ENCODE data around the gene MARCHF3.
"Not testable (repeated sequence)": the region's sequence is repeated elsewhere in the genome, so short reads cannot be mapped to it uniquely, and the experiment has no call there.

The MARCHF3 gene

GRCh38 chr5:126912616-126913200, 117.7 kb downstream of the MARCHF3 start:
- DNase-seq = no peak

GRCh38 chr5:126911986-126912385, 118.4 kb downstream of the MARCHF3 start:
- DNase-seq = no peak

GRCh38 chr5:126909856-126910255, 120.5 kb downstream of the MARCHF3 start:
- no peak for DNase-seq

- DNase-seq = not testable (repeated sequence)
Measured at GRCh38 chr5:126904407-126904806, 126.0 kb downstream of the MARCHF3 start.

DNA sequence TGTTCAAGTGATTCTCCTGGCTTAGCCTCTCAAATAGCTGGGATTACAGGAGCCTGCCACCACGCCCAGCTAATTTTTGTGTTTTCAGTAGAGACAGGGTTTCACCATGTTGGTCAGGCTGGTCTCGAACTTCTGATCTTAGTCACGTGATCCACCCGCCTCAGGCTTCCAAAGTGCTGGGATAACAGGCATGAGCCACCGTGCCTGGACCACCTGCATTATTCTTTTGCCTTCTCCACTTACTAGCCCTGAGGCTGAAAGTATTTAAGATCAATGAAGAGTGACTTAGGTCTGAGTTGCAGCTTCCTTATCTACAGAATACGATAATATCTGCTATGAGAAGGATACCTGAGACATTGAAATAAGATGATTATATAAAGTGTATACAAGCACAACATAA, 129.6 kb downstream of the MARCHF3 start:
- DNase-seq = no peak

- DNase-seq = no peak
Measured at GRCh38 chr5:126899476-126899875, 130.9 kb downstream of the MARCHF3 start.

DNA sequence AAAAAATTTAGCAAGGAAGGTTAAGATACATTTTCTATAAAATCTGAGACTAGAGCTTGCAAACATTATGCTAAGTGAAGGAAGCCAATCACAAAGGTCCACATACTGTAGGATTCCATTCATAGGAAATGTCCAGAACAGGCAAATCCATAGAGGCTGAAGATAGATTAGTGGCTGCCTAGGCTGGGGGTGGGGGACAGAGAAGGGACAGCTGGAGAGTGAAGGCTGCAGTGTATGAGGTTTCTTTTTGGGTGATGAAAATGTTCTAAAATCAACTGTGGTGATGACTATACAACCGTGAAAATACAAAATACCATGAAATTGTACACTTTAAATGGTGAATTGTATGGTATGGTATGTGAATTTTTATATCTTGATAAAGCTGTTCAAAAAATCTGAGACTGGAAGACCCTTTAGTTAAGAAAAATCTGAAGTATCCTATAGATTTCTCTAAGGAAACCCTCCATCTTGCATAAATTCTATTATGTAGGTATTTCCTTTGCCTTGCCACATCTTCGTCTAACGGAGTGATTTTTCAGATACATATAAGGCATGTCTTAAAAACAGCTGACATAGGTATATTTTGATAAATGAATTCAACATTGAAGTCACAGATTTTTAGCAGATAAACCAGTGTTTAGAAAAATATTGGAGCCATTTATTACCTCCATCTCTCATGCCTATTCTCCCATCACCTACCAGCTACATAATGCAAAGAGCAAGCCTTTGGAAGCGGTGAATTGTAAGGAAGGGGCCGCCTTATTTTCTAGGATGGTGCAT, 132.3 kb downstream of the MARCHF3 start:
- DNase-seq = no peak

DNA sequence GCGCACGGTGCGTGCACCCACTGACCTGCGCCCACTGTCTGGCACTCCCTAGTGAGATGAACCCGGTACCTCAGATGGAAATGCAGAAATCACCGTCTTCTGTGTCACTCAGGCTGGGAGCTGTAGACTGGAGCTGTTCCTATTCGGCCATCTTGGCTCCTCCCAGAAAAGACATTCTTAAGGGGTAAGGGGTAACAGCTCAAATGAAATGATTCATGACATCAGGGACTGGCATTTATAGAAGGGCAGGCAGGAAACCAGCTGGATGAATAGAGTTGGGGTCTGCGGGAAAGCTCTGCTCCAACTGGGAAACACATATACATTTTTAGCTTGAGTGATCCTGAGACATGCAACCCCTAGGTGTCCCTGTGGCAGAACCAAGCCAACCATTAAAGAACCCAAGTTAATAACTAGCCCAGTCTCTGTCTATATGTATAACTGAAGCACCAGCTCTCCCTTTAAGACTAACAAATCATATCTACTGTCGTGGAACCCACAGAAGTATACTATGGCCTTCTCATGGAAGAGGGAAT, 134.1 kb downstream of the MARCHF3 start:
- DNase-seq = no peak

GRCh38 chr5:126895712-126896111, 134.6 kb downstream of the MARCHF3 start:
- DNase-seq = not testable (repeated sequence)

GRCh38 chr5:126890414-126890813, 139.9 kb downstream of the MARCHF3 start:
- not testable (repeated sequence) for DNase-seq

- DNase-seq = no peak
Measured at GRCh38 chr5:126888175-126888574, 142.2 kb downstream of the MARCHF3 start.

DNA sequence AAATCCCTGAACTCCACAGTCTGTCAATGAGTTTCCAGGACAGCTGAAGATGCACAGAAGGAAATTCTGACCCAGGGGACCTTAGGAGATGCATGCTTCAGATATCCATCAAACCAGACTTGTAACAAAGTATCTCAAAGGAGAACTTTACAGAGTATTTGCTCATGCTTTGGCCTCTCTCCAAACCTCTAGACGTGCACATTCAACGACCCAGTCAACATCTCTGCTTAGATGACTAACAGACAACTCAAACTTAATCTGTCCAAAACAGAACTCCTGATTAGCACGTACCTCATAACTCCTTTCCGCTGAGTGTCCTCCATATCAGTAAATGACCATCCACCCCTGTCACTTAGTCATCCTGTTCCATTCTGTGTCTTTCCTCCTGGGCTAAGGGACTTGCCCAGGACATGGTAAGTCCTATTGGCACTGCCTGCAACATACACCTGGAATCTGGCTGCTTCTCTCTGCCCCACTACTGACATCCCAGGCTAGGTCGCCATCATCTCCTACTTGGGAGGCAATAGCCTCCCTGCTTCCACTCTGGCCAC, 146.0 kb downstream of the MARCHF3 start:
- DNase-seq = no peak

GRCh38 chr5:126883564-126884245, 146.7 kb downstream of the MARCHF3 start:
- no peak for DNase-seq

DNA sequence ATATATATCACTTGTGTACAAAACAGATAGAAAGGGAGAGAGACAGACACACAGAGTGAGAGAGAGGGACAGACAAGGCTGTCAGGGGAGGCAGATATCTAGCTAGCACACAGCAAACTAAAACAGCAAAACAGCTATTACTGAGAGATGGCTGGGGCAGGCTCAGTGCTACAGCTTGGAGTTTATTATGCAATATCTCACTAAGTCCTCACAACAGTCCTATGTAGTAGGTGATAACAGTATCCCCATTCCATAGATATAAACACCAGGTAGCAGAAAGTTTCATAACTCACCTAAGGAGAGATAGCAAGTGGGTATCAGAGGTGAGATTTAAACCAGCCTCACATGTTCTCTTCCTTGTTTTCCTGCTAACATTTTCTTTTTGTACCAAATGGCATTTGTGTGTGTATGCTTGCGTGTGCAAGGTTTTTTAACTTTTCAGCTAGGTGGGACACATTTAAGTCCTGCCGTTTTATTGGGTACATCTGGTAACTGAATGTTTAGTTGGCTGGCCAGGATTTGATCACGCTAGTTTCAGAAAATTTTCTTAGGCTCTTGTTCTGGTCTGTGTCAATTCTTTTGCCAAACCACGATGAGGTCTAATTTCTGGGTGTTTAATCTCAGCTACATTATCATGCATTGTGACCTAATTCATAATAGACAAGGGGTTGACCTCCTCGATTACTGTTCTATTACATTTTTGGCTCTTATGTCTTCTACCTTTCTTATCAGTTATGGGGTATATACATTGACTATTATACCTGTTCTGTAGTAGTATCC, 148.3 kb downstream of the MARCHF3 start:
- no peak for DNase-seq

GRCh38 chr5:126878634-126879033, 151.7 kb downstream of the MARCHF3 start:
- DNase-seq = no peak

GRCh38 chr5:126878085-126878484, 152.3 kb downstream of the MARCHF3 start:
- DNase-seq = no peak

GRCh38 chr5:126877602-126878001, 152.8 kb downstream of the MARCHF3 start:
- no peak for DNase-seq

DNA sequence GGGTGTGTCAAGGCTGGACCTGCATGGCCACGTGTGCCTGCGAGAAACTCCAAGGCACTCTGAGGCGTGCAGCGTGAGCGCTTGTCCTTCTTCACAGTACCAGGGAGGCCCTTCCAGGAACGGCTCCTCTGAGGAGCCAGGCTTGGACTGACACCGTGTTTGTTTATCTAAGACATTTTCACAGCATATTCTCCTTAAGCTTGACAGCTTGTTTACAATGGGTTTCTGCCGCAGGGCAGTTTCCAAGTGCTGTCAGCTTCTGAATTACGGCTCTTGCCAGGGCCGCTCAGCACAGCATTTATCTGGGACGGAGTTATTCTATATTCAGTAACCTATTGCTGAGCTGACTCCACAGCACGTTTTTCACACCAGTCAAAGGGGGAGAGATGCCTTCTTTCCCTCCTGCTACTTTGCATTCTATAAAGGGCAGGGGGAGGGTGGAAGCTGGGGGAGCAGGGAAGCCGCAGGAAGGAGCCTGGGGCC, 155.0 kb downstream of the MARCHF3 start:
- no peak for DNase-seq

GRCh38 chr5:126872561-126873354, 157.6 kb downstream of the MARCHF3 start:
- DNase-seq = no peak

GRCh38 chr5:126871441-126871840, 158.9 kb downstream of the MARCHF3 start:
- no peak for DNase-seq

- peak in 1 of 5 experiments; percentile 36 for DNase-seq
Measured at GRCh38 chr5:126869005-126869451, 161.3 kb downstream of the MARCHF3 start.
